GM18870 (cell line): ENCODE data around the gene EFCAB5.

Experiments used
- ATAC-seq: cut with Tn5 transposase; IDR thresholded peaks from one replicate; pipeline ENCODE4 v1.9.1; 2021; ENCODE audit warnings: moderate library complexity; ENCODE audit not compliant: unreplicated experiment

The EFCAB5 gene

GRCh38 chr17:30148376-30148775, 206.9 kb downstream of the EFCAB5 start:
- no peak for ATAC-seq

- no peak for ATAC-seq
Measured at GRCh38 chr17:30151471-30151870, 210.0 kb downstream of the EFCAB5 start.

- no peak for ATAC-seq
Measured at GRCh38 chr17:30153463-30153862, 212.0 kb downstream of the EFCAB5 start.

GRCh38 chr17:30155389-30155788, 214.0 kb downstream of the EFCAB5 start:
- no peak for ATAC-seq
